Astrocyte of the hippocampus (primary cell): ENCODE results near the gene TP53BP2.
"Not testable (repeated sequence)": the region's sequence is repeated elsewhere in the genome, so short reads cannot be mapped to it uniquely, and the experiment has no call there.

Experiments
- DNase-seq: peaks from one replicate; pipeline ENCODE4 v3.0.0; 2011; ENCODE audit warnings: low read depth, low spot score

TP53BP2 gene, protein sequence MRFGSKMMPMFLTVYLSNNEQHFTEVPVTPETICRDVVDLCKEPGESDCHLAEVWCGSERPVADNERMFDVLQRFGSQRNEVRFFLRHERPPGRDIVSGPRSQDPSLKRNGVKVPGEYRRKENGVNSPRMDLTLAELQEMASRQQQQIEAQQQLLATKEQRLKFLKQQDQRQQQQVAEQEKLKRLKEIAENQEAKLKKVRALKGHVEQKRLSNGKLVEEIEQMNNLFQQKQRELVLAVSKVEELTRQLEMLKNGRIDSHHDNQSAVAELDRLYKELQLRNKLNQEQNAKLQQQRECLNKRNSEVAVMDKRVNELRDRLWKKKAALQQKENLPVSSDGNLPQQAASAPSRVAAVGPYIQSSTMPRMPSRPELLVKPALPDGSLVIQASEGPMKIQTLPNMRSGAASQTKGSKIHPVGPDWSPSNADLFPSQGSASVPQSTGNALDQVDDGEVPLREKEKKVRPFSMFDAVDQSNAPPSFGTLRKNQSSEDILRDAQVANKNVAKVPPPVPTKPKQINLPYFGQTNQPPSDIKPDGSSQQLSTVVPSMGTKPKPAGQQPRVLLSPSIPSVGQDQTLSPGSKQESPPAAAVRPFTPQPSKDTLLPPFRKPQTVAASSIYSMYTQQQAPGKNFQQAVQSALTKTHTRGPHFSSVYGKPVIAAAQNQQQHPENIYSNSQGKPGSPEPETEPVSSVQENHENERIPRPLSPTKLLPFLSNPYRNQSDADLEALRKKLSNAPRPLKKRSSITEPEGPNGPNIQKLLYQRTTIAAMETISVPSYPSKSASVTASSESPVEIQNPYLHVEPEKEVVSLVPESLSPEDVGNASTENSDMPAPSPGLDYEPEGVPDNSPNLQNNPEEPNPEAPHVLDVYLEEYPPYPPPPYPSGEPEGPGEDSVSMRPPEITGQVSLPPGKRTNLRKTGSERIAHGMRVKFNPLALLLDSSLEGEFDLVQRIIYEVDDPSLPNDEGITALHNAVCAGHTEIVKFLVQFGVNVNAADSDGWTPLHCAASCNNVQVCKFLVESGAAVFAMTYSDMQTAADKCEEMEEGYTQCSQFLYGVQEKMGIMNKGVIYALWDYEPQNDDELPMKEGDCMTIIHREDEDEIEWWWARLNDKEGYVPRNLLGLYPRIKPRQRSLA

DNA sequence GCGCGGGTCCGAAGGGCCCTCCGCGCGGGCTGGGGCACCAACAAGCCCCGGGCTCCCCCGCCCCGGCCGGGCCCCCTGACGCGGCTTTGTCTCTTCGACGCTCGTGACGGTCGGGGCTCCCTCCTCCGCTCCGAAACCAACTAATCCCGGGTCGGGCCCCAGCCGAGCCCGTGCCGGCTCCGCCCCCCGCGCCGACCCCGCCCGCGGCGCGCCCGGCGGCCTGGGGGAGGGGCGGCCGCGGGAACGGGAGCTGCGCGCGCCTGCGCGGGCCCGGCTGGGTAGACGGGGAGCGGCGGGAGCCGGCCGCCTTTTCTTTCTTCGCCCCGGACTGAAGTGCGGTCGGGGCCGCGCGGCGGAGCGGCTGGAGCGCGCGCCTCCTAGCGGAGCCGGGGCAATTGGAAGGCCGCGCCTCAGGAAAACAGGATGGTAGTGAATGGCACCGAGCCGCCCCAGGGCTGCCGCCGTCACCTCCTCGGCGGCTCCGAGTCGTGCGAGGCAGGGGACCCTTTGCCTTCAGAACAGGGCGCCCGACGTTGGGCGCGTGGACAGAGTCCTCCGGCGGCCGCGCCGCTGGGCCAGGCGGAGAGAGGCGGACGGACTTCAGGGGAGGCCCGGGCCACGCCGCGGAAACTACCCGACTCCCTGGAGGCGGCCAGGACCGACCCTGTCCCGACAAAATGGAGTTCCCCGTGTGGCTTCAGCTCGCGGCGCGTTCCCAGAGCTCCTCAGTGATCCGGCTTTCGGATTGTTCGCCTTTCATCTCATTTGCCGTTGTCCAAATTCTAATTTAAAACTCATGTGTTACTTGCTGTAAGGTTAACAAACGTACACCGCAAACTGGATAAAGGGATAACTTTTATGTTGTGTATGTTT is at the start of gene TP53BP2:
TP53BP2 (minus strand) TSS at position 138 of the 873 bp plus-strand sequence. CDS start 267 bp downstream, outside the sequence.
- peak; percentile 98 for DNase-seq

DNA sequence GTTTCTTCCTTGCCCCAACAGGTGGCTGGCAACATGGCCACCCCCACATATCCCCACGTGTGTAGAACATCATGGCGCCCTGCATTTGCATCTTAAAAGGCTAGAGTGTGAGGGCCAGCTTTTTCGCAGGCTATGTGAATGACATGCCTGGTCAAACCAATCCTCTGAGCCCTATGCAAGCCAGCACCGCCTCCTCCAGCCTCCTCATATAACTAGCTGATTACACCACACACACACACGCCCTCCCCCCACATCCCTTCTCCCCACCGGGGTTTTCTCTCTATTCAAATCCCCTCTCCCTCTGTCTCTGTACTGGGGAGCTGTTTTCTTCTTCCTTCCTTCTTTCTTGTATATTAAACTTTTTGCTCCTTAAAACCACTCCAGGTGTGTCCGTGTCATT is 44.7 kb upstream of the TP53BP2 start:
- DNase-seq: not testable (repeated sequence)

DNA sequence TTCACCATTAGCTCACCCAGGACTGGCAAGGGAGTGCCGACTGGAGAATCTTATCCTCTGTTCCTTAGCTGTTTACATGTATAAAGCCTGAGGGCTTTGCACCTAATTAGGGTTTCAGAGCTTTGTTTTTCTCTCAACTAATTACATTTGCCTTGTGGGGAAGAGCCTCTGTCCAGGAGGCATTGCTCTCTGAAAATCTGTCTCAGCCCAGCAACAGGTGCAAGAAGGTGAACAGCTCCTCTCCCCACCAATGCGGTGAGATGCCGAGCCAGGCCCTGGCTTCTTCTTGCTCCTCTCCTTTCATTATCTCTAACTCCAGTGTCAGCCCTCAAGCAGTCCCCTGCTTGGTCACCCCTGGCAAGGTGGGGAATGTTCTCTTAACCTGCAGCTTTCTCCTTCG is 43.6 kb upstream of the TP53BP2 start:
- not testable (repeated sequence) for DNase-seq

DNA sequence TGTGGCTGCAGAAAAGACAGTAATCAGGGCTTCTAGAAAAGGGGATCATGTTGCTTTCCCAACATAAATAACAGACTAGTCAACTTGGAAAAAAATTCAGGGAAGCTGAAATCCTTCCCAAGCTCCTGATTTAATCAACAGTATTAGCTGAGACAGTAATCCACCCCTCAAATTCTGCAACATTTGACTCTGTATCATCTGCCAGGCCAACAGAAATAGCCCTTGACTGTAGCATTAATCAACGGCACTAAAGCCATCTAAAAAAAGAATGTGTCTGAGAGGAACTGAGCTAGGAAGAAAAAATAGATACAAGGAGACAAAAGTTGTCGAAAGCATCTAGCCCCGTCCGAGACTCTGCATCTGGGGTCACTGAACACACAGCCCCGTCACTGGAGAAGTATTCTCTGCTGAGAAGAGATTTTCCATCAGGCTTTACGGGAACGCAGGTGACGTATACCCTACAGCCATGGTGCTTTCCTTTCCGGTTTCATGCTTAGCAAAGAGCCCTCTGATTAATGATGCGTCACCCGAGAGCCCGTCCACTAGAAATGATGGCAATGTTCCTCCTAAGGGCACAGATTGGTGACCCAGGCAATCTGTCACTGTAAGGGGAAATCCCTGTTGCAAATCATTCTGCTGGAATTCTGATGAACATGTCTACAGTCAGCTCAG is 42.1 kb upstream of the TP53BP2 start:
- peak; percentile 74 for DNase-seq

DNA sequence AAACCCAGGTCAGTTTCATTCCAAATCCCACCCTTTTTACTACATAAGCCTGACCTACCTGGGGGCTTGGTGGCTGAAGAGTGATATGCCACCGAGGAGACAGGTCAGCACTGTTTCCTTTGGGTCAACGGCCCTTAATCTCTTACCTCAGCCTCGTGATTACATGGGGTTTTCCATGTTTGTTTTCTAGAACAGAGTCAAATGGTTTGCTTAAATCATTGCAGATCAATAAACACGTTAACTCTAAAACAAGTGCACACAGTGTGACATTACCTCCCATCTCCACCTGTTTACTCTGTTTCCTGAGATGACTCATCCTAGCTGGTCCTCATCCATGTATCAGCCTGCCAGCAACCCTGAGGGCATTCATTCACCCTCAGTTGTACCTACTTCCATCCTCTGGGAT is 40.8 kb upstream of the TP53BP2 start:
- DNase-seq: no peak

DNA sequence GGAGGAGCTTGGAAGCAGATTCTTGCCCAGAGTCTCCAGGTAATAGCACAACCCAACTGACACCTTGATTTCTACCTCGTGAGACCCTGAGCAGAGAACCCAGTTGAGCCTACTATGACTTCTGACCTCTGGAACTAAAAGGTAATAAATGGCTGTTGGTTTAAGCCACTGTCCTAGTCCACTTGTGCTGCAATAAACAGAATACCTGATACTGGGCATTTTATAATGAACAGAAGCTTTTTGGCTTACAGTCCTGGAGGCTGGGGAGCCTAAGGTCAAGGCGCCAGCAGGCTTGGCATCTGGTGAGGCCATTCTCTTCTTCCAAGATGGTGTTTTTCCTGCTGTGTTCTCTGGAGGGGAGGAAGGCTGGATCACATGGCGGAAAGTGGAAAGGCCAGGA is 39.9 kb upstream of the TP53BP2 start:
- DNase-seq: no peak

DNA sequence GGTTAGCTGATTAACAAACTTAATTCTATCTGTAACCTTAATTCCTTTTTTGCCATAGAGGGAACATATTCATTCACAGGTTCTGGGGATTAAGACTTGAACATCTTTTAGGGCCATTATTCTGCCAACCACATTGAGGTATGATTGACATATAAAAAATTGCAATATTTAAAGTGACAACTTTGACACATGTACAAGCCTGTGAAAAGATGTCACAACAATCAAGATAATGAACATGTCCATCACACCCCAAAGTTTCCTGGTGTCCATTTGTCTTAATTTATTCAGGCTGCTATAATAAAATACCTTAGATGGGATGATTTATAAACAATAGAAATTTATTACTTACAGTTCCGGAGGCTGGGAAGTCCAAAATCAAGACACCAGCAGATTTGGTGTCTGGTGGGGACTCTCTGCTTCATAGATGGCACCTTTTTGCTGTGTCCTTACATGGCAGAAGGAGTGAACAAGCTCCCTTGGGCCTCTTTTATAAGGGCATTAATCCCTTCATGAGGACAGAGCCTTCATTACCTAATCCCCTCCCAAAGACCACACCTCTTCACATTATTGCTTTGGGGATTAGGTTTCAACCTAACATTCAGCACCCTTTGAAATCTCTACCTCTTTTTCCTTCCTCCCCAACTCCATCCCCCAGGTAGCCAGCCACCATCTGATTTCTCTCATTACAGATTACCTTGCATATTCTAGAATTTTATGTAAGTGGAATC is 33.0 kb upstream of the TP53BP2 start:
- DNase-seq: no peak

DNA sequence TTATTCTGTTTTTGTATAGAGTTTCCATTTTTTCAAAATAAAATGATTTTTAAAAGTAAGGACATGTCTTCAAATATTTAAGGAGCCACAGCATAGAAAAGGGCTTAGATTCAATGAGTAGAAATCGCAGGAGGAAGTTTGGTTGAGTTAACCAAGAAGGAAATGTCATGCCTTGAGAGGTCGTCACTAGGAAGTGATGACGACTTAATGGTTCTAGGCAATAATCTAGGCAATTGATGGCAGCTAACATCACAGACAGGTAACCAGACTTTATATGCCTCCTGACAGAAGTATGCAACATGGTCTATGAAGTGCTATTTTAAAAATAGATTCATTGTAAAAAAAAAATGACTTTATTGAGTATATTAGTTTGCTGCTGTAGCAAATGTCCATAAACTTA is 32.1 kb upstream of the TP53BP2 start:
- no peak for DNase-seq

DNA sequence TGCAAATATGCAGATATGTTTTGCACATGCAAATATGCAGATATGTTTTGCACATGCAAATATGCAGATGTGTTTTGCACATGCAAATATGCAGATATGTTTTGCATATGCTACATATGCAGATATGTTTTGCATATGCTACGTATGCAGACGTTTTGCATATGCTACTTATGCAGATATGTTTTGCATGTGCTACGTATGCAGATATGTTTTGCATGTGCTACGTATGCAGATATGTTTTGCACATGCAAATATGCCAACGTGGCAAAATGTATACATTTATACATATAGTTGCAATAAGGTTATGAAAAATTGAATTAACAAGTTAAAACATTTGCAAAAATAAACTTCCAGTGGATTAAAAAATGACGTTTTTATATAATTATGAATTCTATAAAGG is 30.8 kb upstream of the TP53BP2 start:
- DNase-seq: no peak

DNA sequence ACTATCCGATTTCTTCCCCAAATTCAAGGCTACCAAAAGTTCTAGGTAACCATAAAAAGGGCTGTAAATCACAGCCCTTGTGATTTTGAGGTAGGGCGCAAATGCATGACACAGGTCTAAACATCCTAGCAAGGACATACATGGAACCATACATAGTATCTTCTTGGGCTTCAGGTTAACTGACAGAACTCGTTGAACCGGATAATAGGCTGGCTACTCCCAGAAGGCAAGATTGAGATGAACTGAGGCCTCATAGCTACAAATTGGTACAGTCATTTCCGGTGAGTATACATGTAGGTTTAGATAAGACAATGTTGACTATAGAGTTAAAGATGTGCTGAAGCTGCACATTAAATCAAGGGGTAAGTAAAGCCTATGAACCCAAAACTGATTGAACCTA is 27.3 kb upstream of the TP53BP2 start:
- DNase-seq: no peak

DNA sequence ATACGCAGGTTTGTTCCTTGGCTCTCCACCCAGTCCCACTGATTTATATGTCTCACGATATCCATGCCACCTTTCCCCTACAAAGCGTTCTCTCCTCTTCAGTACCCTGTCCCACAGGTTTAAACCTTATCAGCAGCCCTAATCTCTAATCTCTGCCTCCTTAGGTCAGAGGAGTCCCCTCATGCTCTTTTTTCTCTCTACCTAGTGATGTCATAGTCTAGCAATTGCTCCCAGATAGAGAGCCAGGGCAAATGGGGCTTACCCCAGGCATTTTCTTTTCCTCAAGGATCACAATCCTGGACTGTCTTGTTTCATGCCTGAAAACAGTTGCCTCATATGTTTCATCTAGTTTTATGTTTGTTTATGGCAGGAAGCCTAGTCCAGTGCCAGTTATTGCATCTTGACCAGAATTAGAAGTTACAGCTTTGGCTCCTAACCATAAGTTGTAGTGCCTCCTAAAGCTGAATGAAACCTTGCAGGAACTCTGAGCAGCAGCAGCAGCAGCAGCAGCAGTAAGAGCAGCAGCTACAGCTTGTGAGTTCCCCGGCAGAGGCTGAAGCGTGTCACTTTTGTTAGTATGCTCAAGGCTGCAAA is 26.7 kb upstream of the TP53BP2 start:
- no peak for DNase-seq

DNA sequence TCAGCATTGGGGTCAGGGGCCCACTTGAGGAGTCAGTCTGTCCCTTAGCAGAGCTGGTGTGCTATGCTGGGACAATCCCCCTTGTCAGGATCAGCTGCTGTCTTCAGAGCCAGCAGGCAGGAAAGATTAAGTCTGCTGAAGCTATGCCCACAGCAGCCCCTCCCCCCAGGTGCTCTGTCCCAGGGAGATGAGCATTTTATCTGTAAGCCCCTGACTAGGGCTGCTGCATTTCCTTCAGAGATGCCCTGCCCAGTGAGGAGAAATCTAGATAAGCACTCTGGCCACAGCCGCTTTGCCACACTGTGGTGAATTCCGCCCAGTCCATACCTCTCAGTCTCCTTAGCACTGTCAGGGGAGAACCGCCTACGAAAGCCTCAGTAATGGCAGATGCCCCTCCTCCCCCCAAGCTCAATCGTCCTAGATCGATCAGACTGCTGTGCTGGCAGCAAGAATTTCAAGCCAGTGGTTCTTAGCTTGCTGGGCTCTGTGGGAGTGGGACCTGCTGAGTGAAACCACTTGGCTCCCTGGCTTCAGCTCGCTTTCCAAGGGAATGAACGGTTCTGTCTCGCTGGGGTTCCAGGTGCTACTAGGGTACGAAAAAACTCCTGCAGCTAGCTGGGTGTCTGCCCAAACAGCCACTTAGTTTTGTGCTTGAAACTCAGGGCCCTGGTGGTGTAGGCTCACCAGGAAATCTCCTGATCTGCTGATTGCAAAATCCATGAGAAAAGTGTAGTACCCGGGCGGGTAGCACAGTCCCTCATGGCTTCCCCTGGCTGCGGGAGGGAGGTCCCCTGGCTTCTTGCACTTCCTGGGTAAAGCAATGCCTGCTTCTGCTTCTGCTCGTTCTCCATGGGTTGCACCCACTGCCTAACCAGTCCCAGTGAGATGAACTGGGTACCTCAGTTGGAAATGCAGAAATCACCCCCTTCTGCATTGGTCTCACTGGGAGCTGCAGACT is 25.1 kb upstream of the TP53BP2 start:
- DNase-seq: no peak

DNA sequence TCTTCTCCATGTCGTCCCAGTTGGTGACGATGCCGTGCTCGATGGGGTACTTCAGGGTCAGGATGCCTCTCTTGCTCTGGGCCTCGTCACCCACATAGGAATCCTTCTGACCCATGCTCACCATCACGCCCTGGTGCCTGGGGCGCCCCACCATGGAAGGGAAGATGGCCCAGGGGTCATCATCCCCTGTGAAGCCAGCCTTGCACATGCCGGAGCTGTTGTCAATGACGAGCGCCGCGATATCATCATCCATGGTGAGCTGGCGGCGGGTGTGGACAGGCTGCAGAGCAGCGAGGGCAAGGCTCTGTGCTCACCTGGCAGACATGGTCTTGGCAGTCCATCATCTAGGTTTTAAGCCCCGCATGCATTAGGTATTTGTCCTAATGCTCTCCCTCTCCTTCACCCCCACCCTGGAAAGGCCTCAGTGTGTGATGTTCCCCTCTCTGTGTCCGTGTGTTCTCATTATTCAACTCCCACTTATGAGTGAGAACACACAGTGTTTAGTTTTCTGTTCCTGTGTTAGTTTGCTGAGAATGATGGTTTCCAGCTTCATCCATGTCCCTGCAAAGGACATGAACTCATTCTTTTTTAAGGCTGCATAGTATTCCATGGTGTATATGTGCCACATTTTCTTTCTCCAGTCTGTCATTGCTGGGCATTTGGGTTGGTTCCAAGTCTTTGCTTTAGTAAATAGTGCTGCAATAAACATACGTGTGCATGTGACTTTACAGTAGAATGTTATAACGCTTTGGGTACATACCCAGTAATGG is 19.0 kb upstream of the TP53BP2 start:
- DNase-seq: not testable (repeated sequence)

DNA sequence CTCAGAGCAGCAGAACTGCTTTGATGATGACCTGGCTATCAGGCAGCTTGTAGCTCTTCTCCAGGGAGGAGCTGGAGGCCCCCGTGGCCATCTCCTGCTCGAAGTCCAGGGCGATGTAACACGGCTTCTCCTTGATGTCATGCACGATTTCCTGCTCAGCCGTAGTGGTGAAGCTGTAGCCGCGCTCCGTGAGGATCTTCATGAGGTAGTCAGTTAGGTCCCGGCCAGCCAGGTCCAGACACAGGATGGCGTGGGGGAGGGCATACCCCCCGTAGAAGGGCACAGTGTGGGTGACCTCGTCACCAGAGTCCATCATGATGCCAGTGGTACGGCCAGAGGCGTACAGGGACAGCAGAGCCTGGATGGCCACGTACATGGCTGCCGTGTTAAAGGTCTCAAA is 18.3 kb upstream of the TP53BP2 start:
- DNase-seq: no peak

DNA sequence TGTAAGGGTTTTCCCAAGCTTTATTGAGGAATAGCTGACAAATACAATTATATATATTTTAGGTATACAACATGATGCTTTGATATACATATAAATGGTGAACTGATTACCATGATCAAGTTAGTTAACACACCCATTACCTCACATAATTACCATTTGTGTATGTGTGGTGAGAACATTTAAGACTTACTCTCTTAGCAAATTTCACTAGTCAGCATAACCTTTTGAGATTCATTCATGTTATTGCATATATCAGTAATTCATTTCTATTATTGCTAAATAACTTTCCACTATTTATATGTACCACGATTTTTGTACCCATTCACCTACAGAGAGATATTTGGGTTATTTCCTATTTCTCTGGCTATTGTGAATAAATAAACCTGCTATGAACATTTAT is 16.2 kb upstream of the TP53BP2 start:
- no peak for DNase-seq

DNA sequence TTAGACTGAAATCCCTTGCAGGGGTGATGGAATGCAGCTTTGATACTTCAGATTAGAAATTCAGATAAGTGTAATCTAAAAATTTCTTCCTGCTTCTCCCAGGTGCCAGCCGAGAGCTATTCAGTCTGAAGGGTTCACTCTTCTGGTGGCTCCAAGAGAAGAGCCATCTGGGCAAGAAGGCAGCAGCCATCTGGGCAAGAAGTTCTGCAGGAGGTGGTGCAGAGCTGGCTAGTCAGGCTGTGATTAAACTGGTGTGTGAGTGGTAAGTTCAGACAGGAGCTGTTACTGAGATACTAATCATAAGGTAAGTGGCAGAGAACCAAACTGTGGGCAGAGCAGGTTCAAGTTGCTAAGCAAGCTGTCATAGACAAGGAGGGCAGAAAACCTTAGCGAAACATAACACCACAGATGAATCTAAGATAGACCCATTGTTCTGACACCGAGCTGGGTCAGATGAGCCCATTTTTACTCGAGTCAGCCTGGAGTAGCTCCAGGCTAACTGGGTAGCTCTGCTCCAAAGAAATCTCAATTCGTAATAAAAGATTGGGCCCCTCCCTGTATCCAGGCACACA is 14.4 kb upstream of the TP53BP2 start:
- no peak for DNase-seq

DNA sequence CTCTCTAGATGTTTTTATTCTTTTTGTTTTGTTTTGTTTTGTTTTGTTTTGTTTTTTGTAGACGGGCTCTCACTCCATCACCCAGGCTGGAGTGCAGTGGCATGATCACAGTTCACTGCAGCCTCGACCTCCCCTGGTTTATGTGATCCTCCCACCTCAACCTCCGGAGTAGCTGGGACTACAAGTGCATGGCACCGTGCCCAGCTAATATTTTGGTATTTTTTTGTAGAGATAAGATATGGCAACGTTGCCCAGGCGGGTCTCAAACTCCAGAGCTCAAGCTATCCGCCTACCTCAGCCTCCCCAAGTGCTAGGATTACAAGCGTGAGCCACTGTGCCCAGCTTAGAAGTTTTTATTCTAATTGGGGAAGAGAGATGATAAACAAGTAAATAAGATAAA is 13.3 kb upstream of the TP53BP2 start:
- DNase-seq: no peak
